Measurements from ENCODE around the gene SVEP1. TPM values are rescaled to one million over a fixed set of nuclear protein-coding genes. Genes with fewer than 3 reads are reported as not detected.

Gene SVEP1
- total RNA-seq, 1 donor from 2014 or later, result 46.4 TPM

GRCh38 chr9:110338143-110338542 is 241.4 kb downstream of the SVEP1 start:
- Histone ChIP-seq H3K9me3 (ENCODE audit: control insufficient read depth in 3 of 3, low read length in 3 of 3) (no peaks in the 10 kb centered on the region), H3K9ac (ENCODE audit: low read depth in 1 of 3, low read length in 3 of 3) (no peak overlapping the region)

GRCh38 chr9:110337727-110338126 is 241.8 kb downstream of the SVEP1 start, which contains the start of gene TXNDC8:
Gene TXNDC8, minus strand, starts transcription at chr9:110337863.
- Histone ChIP-seq H3K9ac (ENCODE audit: low read depth in 1 of 3, low read length in 3 of 3) (no peak within 1 kb of the TSS), H3K4me3 (ENCODE audit: low read length in 3 of 3) (no peak within 1 kb of the TSS), H3K27ac (ENCODE audit: low read depth, low read length) (no peak within 1 kb of the TSS), H3K36me3 (ENCODE audit: control insufficient read depth in 3 of 3, insufficient read depth in 3 of 3, low read length in 3 of 3) (no peaks in the 10 kb centered on the region), H3K4me1 (ENCODE audit: control insufficient read depth in 3 of 3, insufficient read depth in 3 of 3, low read length in 3 of 3) (no peaks in the 10 kb centered on the region), H3K27me3 (ENCODE audit: control insufficient read depth in 3 of 3, insufficient read depth in 3 of 3, low read length in 3 of 3) (peaks cover 0 to 2% (median 0%) of the 10 kb centered on the region in 3 donors), H3K9me3 (ENCODE audit: control insufficient read depth in 3 of 3, low read length in 3 of 3) (no peaks in the 10 kb centered on the region)

More at GRCh38 chr9:110338143-110338542, 241.4 kb downstream of the SVEP1 start:
- no peaks in the 10 kb centered on the region for H3K27me3 ChIP-seq (ENCODE audit: control insufficient read depth in 3 of 3, insufficient read depth in 3 of 3, low read length in 3 of 3)
- H3K4me1 ChIP-seq (ENCODE audit: control insufficient read depth in 3 of 3, insufficient read depth in 3 of 3, low read length in 3 of 3), result no peaks in the 10 kb centered on the region
- H3K4me3 ChIP-seq (ENCODE audit: low read length in 3 of 3), result no peak overlapping the region
- H3K36me3 ChIP-seq (ENCODE audit: control insufficient read depth in 3 of 3, insufficient read depth in 3 of 3, low read length in 3 of 3), result no peaks in the 10 kb centered on the region
- H3K27ac ChIP-seq (ENCODE audit: low read depth, low read length), result no peak overlapping the region

GRCh38 chr9:110336363-110336762 is 243.2 kb downstream of the SVEP1 start:
- Histone ChIP-seq H3K9me3 (ENCODE audit: control insufficient read depth in 3 of 3, low read length in 3 of 3) (no peaks in the 10 kb centered on the region), H3K36me3 (ENCODE audit: control insufficient read depth in 3 of 3, insufficient read depth in 3 of 3, low read length in 3 of 3) (no peaks in the 10 kb centered on the region), H3K27me3 (ENCODE audit: control insufficient read depth in 3 of 3, insufficient read depth in 3 of 3, low read length in 3 of 3) (peaks cover 0 to 2% (median 0%) of the 10 kb centered on the region in 3 donors), H3K4me3 (ENCODE audit: low read length in 3 of 3) (no peak overlapping the region), H3K27ac (ENCODE audit: low read depth, low read length) (no peak overlapping the region), H3K4me1 (ENCODE audit: control insufficient read depth in 3 of 3, insufficient read depth in 3 of 3, low read length in 3 of 3) (no peaks in the 10 kb centered on the region), H3K9ac (ENCODE audit: low read depth in 1 of 3, low read length in 3 of 3) (no peak overlapping the region)

- H3K9me3 ChIP-seq (ENCODE audit: control insufficient read depth in 3 of 3, low read length in 3 of 3), result no peaks in the 10 kb centered on the region
- H3K9ac ChIP-seq (ENCODE audit: low read depth in 1 of 3, low read length in 3 of 3), result no peak overlapping the region
- H3K27ac ChIP-seq (ENCODE audit: low read depth, low read length), result no peak overlapping the region
- peaks cover 0 to 2% (median 0%) of the 10 kb centered on the region in 3 donors for H3K27me3 ChIP-seq (ENCODE audit: control insufficient read depth in 3 of 3, insufficient read depth in 3 of 3, low read length in 3 of 3)
- H3K4me3 ChIP-seq (ENCODE audit: low read length in 3 of 3), result no peak overlapping the region
- no peaks in the 10 kb centered on the region for H3K4me1 ChIP-seq (ENCODE audit: control insufficient read depth in 3 of 3, insufficient read depth in 3 of 3, low read length in 3 of 3)
- H3K36me3 ChIP-seq (ENCODE audit: control insufficient read depth in 3 of 3, insufficient read depth in 3 of 3, low read length in 3 of 3), result no peaks in the 10 kb centered on the region
These were observed 244.7 kb downstream of the SVEP1 start for GRCh38 chr9:110334871-110335270.

- H3K4me3 ChIP-seq (ENCODE audit: low read length in 3 of 3), result no peak overlapping the region
These were observed 245.4 kb downstream of the SVEP1 start for GRCh38 chr9:110334183-110334582.

GRCh38 chr9:110332766-110333165 is 246.8 kb downstream of the SVEP1 start:
- H3K9me3 ChIP-seq (ENCODE audit: control insufficient read depth in 3 of 3, low read length in 3 of 3), result no peaks in the 10 kb centered on the region
- H3K36me3 ChIP-seq (ENCODE audit: control insufficient read depth in 3 of 3, insufficient read depth in 3 of 3, low read length in 3 of 3), result no peaks in the 10 kb centered on the region
- no peak overlapping the region for H3K9ac ChIP-seq (ENCODE audit: low read depth in 1 of 3, low read length in 3 of 3)
- no peaks in the 10 kb centered on the region for H3K4me1 ChIP-seq (ENCODE audit: control insufficient read depth in 3 of 3, insufficient read depth in 3 of 3, low read length in 3 of 3)
- no peak overlapping the region for H3K27ac ChIP-seq (ENCODE audit: low read depth, low read length)
- peaks cover 0 to 2% (median 0%) of the 10 kb centered on the region in 3 donors for H3K27me3 ChIP-seq (ENCODE audit: control insufficient read depth in 3 of 3, insufficient read depth in 3 of 3, low read length in 3 of 3)
- no peak overlapping the region for H3K4me3 ChIP-seq (ENCODE audit: low read length in 3 of 3)

More at GRCh38 chr9:110334183-110334582, 245.4 kb downstream of the SVEP1 start:
- H3K27ac ChIP-seq (ENCODE audit: low read depth, low read length), result no peak overlapping the region
- H3K36me3 ChIP-seq (ENCODE audit: control insufficient read depth in 3 of 3, insufficient read depth in 3 of 3, low read length in 3 of 3), result no peaks in the 10 kb centered on the region
- no peaks in the 10 kb centered on the region for H3K9me3 ChIP-seq (ENCODE audit: control insufficient read depth in 3 of 3, low read length in 3 of 3)
- H3K27me3 ChIP-seq (ENCODE audit: control insufficient read depth in 3 of 3, insufficient read depth in 3 of 3, low read length in 3 of 3), result peaks cover 0 to 2% (median 0%) of the 10 kb centered on the region in 3 donors
- no peaks in the 10 kb centered on the region for H3K4me1 ChIP-seq (ENCODE audit: control insufficient read depth in 3 of 3, insufficient read depth in 3 of 3, low read length in 3 of 3)
- no peak overlapping the region for H3K9ac ChIP-seq (ENCODE audit: low read depth in 1 of 3, low read length in 3 of 3)

- H3K27ac ChIP-seq (ENCODE audit: low read depth, low read length), result no peak overlapping the region
These were observed 248.9 kb downstream of the SVEP1 start for GRCh38 chr9:110330484-110331105.

GRCh38 chr9:110329639-110330230 is 249.8 kb downstream of the SVEP1 start:
- Histone ChIP-seq H3K27ac (ENCODE audit: low read depth, low read length) (no peak overlapping the region), H3K36me3 (ENCODE audit: control insufficient read depth in 3 of 3, insufficient read depth in 3 of 3, low read length in 3 of 3) (no peaks in the 10 kb centered on the region), H3K4me3 (ENCODE audit: low read length in 3 of 3) (no peak overlapping the region), H3K4me1 (ENCODE audit: control insufficient read depth in 3 of 3, insufficient read depth in 3 of 3, low read length in 3 of 3) (no peaks in the 10 kb centered on the region), H3K9me3 (ENCODE audit: control insufficient read depth in 3 of 3, low read length in 3 of 3) (no peaks in the 10 kb centered on the region), H3K27me3 (ENCODE audit: control insufficient read depth in 3 of 3, insufficient read depth in 3 of 3, low read length in 3 of 3) (peaks cover 0 to 2% (median 0%) of the 10 kb centered on the region in 3 donors), H3K9ac (ENCODE audit: low read depth in 1 of 3, low read length in 3 of 3) (no peak overlapping the region)

More at GRCh38 chr9:110330484-110331105, 248.9 kb downstream of the SVEP1 start:
- no peaks in the 10 kb centered on the region for H3K4me1 ChIP-seq (ENCODE audit: control insufficient read depth in 3 of 3, insufficient read depth in 3 of 3, low read length in 3 of 3)
- H3K9ac ChIP-seq (ENCODE audit: low read depth in 1 of 3, low read length in 3 of 3), result no peak overlapping the region
- no peak overlapping the region for H3K4me3 ChIP-seq (ENCODE audit: low read length in 3 of 3)
- H3K36me3 ChIP-seq (ENCODE audit: control insufficient read depth in 3 of 3, insufficient read depth in 3 of 3, low read length in 3 of 3), result no peaks in the 10 kb centered on the region
- peaks cover 0 to 2% (median 0%) of the 10 kb centered on the region in 3 donors for H3K27me3 ChIP-seq (ENCODE audit: control insufficient read depth in 3 of 3, insufficient read depth in 3 of 3, low read length in 3 of 3)
- H3K9me3 ChIP-seq (ENCODE audit: control insufficient read depth in 3 of 3, low read length in 3 of 3), result no peaks in the 10 kb centered on the region

GRCh38 chr9:110328763-110329162 is 250.8 kb downstream of the SVEP1 start:
- no peak overlapping the region for H3K9ac ChIP-seq (ENCODE audit: low read depth in 1 of 3, low read length in 3 of 3)
- no peaks in the 10 kb centered on the region for H3K4me1 ChIP-seq (ENCODE audit: control insufficient read depth in 3 of 3, insufficient read depth in 3 of 3, low read length in 3 of 3)
- H3K4me3 ChIP-seq (ENCODE audit: low read length in 3 of 3), result no peak overlapping the region
- H3K9me3 ChIP-seq (ENCODE audit: control insufficient read depth in 3 of 3, low read length in 3 of 3), result no peaks in the 10 kb centered on the region
- no peak overlapping the region for H3K27ac ChIP-seq (ENCODE audit: low read depth, low read length)
- H3K36me3 ChIP-seq (ENCODE audit: control insufficient read depth in 3 of 3, insufficient read depth in 3 of 3, low read length in 3 of 3), result no peaks in the 10 kb centered on the region
- peaks cover 0 to 2% (median 0%) of the 10 kb centered on the region in 3 donors for H3K27me3 ChIP-seq (ENCODE audit: control insufficient read depth in 3 of 3, insufficient read depth in 3 of 3, low read length in 3 of 3)

- H3K4me3 ChIP-seq (ENCODE audit: low read length in 3 of 3), result no peak overlapping the region
- no peaks in the 10 kb centered on the region for H3K36me3 ChIP-seq (ENCODE audit: control insufficient read depth in 3 of 3, insufficient read depth in 3 of 3, low read length in 3 of 3)
- no peaks in the 10 kb centered on the region for H3K27me3 ChIP-seq (ENCODE audit: control insufficient read depth in 3 of 3, insufficient read depth in 3 of 3, low read length in 3 of 3)
- no peak overlapping the region for H3K27ac ChIP-seq (ENCODE audit: low read depth, low read length)
- no peaks in the 10 kb centered on the region for H3K9me3 ChIP-seq (ENCODE audit: control insufficient read depth in 3 of 3, low read length in 3 of 3)
- no peaks in the 10 kb centered on the region for H3K4me1 ChIP-seq (ENCODE audit: control insufficient read depth in 3 of 3, insufficient read depth in 3 of 3, low read length in 3 of 3)
- no peak overlapping the region for H3K9ac ChIP-seq (ENCODE audit: low read depth in 1 of 3, low read length in 3 of 3)
These were observed 251.8 kb downstream of the SVEP1 start for GRCh38 chr9:110327716-110328115.
